Esophagus muscularis mucosa (tissue), 4 donors: Measurements from ENCODE around the gene POLK. TPM values are rescaled to one million over a fixed set of nuclear protein-coding genes. Genes with fewer than 3 reads are reported as not detected.

Experiments used
- DNase-seq: peaks from one replicate; pipeline ENCODE4 v3.0.0-alpha.2; 2017; ENCODE audit errors: extremely low spot score
- H3K27ac ChIP-seq, 4 donors: fragments of 200-600 bp; sonication (generic); replicated peaks in 1 of 4; 1 replicate in 3 of 4; 2 replicates in 1 of 4; pipeline ENCODE4 v1.5.1; 2016 to 2019; ENCODE audit warnings: mild to moderate bottlenecking in 1 of 4
- H3K27me3 ChIP-seq, 4 donors: fragments of 200-600 bp; sonication (generic); one replicate each; pipeline versions ENCODE4 v1.5.1 to v1.6.0; 2016 to 2019
- H3K36me3 ChIP-seq, 4 donors: fragments of 200-600 bp; sonication (generic); one replicate each; pipeline ENCODE4 v1.5.1; 2016 to 2019
- H3K4me1 ChIP-seq, 4 donors: fragments of 200-600 bp; sonication (generic); one replicate each; pipeline ENCODE4 v1.5.1; 2016 to 2019
- H3K4me3 ChIP-seq, 4 donors: fragments of 200-600 bp; sonication (generic); 1 replicate in 2 of 4; 2 replicates in 2 of 4; pipeline ENCODE4 v1.5.1; 2016 to 2019; ENCODE audit warnings: mild to moderate bottlenecking in 4 of 4, moderate library complexity in 1 of 4
- H3K9me3 ChIP-seq, 4 donors: fragments of 200-600 bp; sonication (generic); 1 replicate in 3 of 4; 2 replicates in 1 of 4; pipeline ENCODE4 v1.5.1; 2016 to 2019
- CTCF ChIP-seq, 3 experiments: fragments of 200-600 bp in 2 of 3; fragments of 450-650 bp in 1 of 3; sonication (generic) in 2 of 3; IDR thresholded peaks; one replicate each; pipeline ENCODE4 v1.5.1; 2017 to 2019; ENCODE audit warnings: antibody characterized with exemption in 3 of 3, mild to moderate bottlenecking in 2 of 3, moderate library complexity in 1 of 3
- EP300 ChIP-seq: sonication (generic); formaldehyde crosslinking; IDR thresholded peaks from one replicate; pipeline ENCODE4 v1.6.1; 2017; ENCODE audit warnings: antibody characterized with exemption
- POLR2A ChIP-seq: fragments of 450-650 bp; IDR thresholded peaks from one replicate; pipeline ENCODE4 v1.6.1; 2017; ENCODE audit warnings: antibody characterized with exemption, moderate library complexity, mild to moderate bottlenecking, low read depth
- POLR2AphosphoS5 ChIP-seq, 2 donors: sonication (generic); formaldehyde crosslinking; IDR thresholded peaks; one replicate each; pipeline ENCODE4 v1.6.1; 2017; ENCODE audit warnings: antibody characterized with exemption in 2 of 2
- WGBS: methylation state at CpG from one replicate; pipeline ENCODE4 v1.1.5; 2018; 5-methylcytosine and 5-hydroxymethylcytosine counted together
- intact Hi-C: fragments of 100-400 bp; cut with DNase I; formaldehyde crosslinking; loops from one replicate; pipeline ENCODE4 v1.15.1; 2023
- total RNA-seq, 4 donors: library from RNA; depleted of rRNA; stranded (reverse); fragments of >200 nt; gene quantifications; one replicate each; pipeline versions ENCODE4 v1.1.0 to v1.2.1, GENCODE V29; 2016

POLK gene
- total RNA-seq, 4 donors from 2014 or later, result 22.6 to 37.0 (median 32.3) TPM

- no peaks in the 10 kb centered on the region for H3K27me3 ChIP-seq
- intact Hi-C loops, result no loop called here
- TF ChIP-seq POLR2A (no peak), EP300 (no peak), CTCF (IDR thresholded peaks at IDR 0.05) (no peak), POLR2AphosphoS5 (IDR thresholded peaks at IDR 0.05) (no peak)
- H3K36me3 ChIP-seq, result peaks cover 0 to 8% (median 0%) of the 10 kb centered on the region in 4 donors
- peak overlapping the region in 2 of 4 donors; percentile 89 to 97 for H3K27ac ChIP-seq
- H3K4me3 ChIP-seq, result peak overlapping the region; percentile 69 to 97 (median 90)
- WGBS, result 67% methylated on average over 4 of the region's 4 CpGs
- no peak for DNase-seq
- peaks cover 24 to 53% (median 43%) of the 10 kb centered on the region in 4 donors for H3K4me1 ChIP-seq
- no peaks in the 10 kb centered on the region for H3K9me3 ChIP-seq
These were observed 2.1 kb upstream of the POLK start for GRCh38 chr5:75509546-75509945.

GRCh38 chr5:75509956-75510355 lies 1.7 kb upstream of the POLK start:
- H3K36me3 ChIP-seq, result peaks cover 0 to 3% (median 0%) of the 10 kb centered on the region in 4 donors
- 0% methylated on average over 1 of the region's 1 CpG for WGBS
- H3K9me3 ChIP-seq, result no peaks in the 10 kb centered on the region
- intact Hi-C loops, result loop anchor here (2.0 to 5.0 kb wide), 2 partner anchors 57 to 173 kb away; partner anchors contain the start of gene HMGCR
- TF ChIP-seq EP300 (no peak), CTCF (IDR thresholded peaks at IDR 0.05) (no peak), POLR2AphosphoS5 (IDR thresholded peaks at IDR 0.05) (no peak), POLR2A (no peak)
- H3K27me3 ChIP-seq, result no peaks in the 10 kb centered on the region
- H3K4me1 ChIP-seq, result peaks cover 24 to 55% (median 43%) of the 10 kb centered on the region in 4 donors
- peak overlapping the region; percentile 89 to 97 (median 91) for H3K27ac ChIP-seq
- no peak for DNase-seq
- H3K4me3 ChIP-seq, result peak overlapping the region; percentile 69 to 97 (median 90)

GRCh38 chr5:75510417-75510835 lies 1.3 kb upstream of the POLK start:
- H3K27ac ChIP-seq, result peak overlapping the region; percentile 89 to 97 (median 91)
- TF ChIP-seq POLR2AphosphoS5 (IDR thresholded peaks at IDR 0.05), result no peak
- no peak for TF ChIP-seq CTCF (IDR thresholded peaks at IDR 0.05)
- TF ChIP-seq POLR2A, result no peak
- no peak for TF ChIP-seq EP300
- H3K4me3 ChIP-seq, result peak overlapping the region; percentile 69 to 97 (median 90)
- no peaks in the 10 kb centered on the region for H3K27me3 ChIP-seq
- DNase-seq, result no peak
- H3K36me3 ChIP-seq, result no peaks in the 10 kb centered on the region
- 0% methylated on average over 11 of the region's 15 CpGs for WGBS
- peaks cover 24 to 55% (median 43%) of the 10 kb centered on the region in 4 donors for H3K4me1 ChIP-seq
- intact Hi-C loops, result loop anchor here (2.0 to 5.0 kb wide), 2 partner anchors 57 to 174 kb away; partner anchors contain the start of gene HMGCR
- H3K9me3 ChIP-seq, result no peaks in the 10 kb centered on the region

GRCh38 chr5:75510836-75511434 lies 756 bp upstream of the POLK start:
- H3K4me1 ChIP-seq, result peaks cover 24 to 55% (median 42%) of the 10 kb centered on the region in 4 donors
- no peaks in the 10 kb centered on the region for H3K9me3 ChIP-seq
- peak overlapping the region; percentile 69 to 97 (median 90) for H3K4me3 ChIP-seq
- TF ChIP-seq POLR2AphosphoS5 (IDR thresholded peaks at IDR 0.05) (no peak), EP300 (no peak), CTCF (IDR thresholded peaks at IDR 0.05) (no peak), POLR2A (no peak)
- DNase-seq, result peak; percentile 92
- 0% methylated on average over 11 of the region's 54 CpGs for WGBS
- intact Hi-C loops, result loop anchor here (2.0 to 5.0 kb wide), 2 partner anchors 56 to 174 kb away; partner anchors contain the start of gene HMGCR
- no peaks in the 10 kb centered on the region for H3K36me3 ChIP-seq
- peak overlapping the region; percentile 89 to 97 (median 91) for H3K27ac ChIP-seq
- no peaks in the 10 kb centered on the region for H3K27me3 ChIP-seq
